Activated T-cell treated with anti-CD3 and anti-CD28 coated beads for 4 hours (primary cell): Measurements from ENCODE around the gene NDNF.

Experiments used
- DNase-seq: peaks from one replicate; pipeline ENCODE4 v3.0.0-alpha.2; 2020

Gene NDNF

DNA sequence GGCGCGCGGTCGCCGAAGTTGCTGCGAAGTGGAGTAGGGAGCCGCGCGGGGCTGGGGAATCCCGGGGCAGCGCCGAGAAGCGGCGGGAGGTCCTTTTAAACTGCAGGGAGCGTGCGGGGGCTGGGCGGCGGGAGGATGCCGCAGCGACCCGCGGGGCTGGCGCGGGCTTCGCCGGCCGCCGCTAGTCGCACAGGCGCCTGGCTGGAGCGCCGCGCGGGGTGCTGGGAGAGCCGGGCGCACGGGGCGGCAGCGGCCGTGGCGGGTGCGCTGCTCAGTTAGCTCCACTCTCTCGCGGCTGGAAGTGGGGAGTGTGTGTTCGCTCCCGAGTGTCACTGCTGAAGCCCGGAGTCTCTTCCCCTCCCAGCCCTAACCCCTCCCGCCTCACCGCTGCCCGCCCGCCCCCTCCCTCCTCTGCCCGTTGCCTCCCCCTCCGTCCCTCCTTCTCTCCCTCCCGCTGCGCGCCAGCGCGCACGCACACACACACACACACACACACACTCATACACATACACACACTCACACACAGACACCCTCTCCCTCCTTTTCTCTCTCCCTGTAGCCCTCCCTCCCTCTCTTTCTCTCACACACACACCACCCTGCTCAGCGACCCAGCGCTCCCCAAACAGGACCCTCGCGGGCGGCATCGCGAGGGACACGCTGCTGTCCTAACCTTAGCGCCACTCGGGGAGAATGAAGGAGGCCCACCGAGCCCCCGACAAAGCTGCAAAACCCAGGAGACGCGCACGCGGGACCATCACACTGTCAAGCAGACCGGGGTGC lies at the start of gene NDNF:
NDNF (minus strand) TSS at position 312 of the 780 bp plus-strand sequence. CDS start 26,698 bp downstream, outside the sequence.
- peak; percentile 23 for DNase-seq

DNA sequence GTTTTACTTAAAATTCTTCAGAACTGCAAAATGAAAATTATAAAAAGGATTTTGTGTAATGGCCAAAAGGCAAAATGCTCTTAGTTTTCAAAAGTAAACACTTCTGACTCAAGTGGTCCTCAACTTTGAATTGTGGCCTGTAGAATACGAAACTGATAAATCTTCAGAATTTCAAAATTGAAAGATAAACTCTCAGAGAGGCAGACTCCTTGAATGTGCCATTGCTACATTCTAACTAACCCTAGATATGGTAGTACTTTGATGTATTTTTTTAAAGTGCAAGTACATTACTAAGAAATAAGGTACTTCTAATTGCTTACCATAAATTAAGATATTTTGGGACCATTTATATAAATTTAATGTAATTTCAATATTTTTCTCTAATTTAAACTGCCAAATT lies 47.4 kb upstream of the NDNF start:
- no peak for DNase-seq

GRCh38 chr4:121118344-121118743 lies 46.0 kb upstream of the NDNF start:
- no peak for DNase-seq

DNA sequence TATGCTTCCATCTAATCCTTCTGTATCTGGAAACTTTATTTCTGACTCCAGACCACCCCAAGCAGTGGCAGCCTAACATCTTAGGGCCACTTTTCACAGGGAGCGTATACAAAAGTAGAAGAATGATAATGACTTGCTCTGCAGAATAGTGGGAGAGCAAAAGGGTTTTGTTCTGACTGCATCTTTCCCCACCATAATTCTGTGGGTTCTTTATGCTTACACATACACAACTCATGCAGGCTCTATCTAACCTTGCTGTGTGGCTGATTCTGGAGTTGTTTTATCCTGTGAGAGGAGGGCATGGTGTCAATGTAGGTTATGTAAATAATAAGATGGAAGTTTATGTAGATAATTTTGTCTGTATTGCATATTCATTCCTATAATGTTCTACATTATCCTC lies 42.4 kb upstream of the NDNF start:
- DNase-seq = no peak

- DNase-seq = no peak
These were observed 40.2 kb upstream of the NDNF start for GRCh38 chr4:121112530-121112929.

- no peak for DNase-seq
These were observed 36.2 kb upstream of the NDNF start for GRCh38 chr4:121108557-121108956.

- DNase-seq = no peak
These were observed 35.2 kb upstream of the NDNF start for GRCh38 chr4:121107507-121107906.

GRCh38 chr4:121100093-121100775 lies 27.9 kb upstream of the NDNF start:
- DNase-seq = no peak

DNA sequence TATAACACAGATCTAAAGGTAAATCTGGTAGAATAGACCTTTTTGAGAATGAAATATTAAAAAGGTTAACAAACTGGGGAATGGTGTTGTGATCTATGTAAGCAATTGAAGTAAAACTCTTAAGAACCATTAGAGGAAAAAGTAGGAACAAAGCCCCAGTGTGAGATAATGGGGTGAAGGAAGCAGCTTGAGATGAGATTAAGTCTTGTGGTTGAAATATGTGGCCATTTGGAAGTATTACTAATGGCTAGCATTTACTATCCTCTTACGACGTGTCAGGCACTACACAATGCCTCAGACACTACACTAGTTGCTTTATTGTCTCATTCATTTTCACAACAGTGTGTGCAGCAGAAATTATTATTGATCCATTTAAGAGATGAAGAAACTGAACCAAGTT lies 25.9 kb upstream of the NDNF start:
- DNase-seq = no peak

DNA sequence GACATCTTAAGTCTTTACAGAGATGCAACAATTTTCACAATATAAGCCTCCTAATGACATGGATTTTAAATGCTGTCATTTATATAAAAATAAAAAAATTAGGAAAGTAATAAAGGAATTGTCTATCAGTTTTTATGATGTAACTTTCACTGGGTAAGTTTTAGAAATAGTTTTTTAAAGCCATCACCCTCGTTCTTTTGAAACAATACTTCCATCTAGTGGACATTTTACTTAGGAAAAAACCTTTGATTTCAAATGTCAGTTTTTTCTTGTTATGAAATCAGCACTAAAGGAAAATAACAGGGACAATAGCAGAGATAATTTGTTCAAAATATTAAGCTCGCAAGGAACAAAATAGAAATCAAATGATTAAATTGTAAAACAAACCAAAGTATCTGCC lies 24.3 kb upstream of the NDNF start:
- DNase-seq = no peak

- no peak for DNase-seq
These were observed 23.9 kb upstream of the NDNF start for GRCh38 chr4:121096191-121096590.

GRCh38 chr4:121094297-121094966 lies 22.1 kb upstream of the NDNF start:
- DNase-seq = no peak

- no peak for DNase-seq
These were observed 20.9 kb upstream of the NDNF start for GRCh38 chr4:121093261-121093660.

DNA sequence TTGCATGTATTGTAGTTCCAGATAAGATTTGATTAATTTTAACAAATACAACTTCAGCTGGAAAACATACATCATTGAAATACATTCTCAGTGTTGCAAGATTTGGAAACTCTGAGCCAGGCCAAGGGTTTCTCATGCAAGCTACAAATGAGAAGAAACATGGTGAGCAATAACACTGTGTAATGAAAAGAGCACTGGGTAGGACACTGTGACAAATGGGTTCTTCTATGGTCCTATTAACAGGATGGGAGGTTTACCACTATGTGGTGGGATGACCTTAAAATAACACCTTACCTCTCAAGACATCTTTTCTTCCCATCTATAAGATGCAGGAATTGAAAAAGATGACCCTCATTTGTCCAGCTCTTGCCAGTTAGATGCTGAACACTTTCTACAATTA lies 19.6 kb upstream of the NDNF start:
- DNase-seq = no peak

- no peak for DNase-seq
These were observed 16.5 kb upstream of the NDNF start for GRCh38 chr4:121088867-121089266.

GRCh38 chr4:121079376-121079775 lies 7.0 kb upstream of the NDNF start:
- no peak for DNase-seq

DNA sequence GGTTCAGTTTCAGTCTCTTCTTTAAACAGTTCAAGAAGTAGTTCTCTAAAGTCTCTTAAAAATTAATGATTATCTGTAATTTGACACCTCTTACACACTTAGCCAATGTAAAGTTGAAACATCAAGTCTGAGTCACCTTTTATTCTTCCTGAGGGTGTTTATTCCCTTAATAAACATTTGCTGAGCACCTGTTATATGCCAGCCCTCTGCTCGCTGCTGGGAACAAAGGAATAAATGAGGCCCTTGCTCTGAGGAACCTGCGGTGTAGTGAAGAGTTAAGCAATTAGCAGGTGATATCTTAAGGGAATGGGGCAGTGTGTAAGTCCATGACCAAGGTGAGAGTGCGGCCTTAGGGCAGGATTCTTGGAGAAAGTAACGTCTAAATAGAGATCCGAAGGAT lies 5.2 kb upstream of the NDNF start:
- DNase-seq = no peak

- no peak for DNase-seq
These were observed 4.1 kb upstream of the NDNF start for GRCh38 chr4:121076416-121076815.

DNA sequence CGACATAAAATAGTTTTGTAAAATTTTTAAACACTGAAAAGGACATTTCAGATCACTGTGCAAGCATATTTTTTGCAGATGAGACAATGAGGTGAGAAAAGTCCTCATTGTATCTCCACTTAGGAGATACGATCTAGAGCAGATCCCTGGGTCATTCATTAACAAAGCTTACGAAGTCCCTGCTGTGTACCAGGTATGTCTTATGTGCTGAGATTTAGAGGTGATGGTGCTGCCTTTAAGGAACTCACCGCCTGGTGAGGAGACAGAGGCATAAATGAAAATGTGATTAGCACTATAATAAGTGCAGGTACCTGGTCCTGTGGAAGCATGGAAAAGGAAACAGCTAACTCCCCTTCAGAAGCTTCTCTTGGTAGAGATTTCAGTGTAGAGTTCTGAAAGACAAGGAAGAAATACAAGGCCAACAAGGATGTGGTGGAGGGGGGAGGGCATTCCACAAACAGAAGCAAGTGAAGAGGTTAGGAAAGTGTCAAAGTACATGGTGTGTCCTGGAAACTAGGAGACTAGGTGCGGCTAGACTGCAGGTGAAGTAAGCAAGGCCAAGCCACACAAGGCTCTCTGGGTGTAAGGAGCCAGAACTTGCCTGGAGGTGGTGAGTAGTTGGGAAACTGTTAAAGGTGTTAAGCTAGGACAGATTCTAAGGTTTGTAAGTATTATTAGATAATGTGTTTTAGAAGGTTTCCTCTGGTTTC lies 1.5 kb upstream of the NDNF start:
- no peak for DNase-seq

DNA sequence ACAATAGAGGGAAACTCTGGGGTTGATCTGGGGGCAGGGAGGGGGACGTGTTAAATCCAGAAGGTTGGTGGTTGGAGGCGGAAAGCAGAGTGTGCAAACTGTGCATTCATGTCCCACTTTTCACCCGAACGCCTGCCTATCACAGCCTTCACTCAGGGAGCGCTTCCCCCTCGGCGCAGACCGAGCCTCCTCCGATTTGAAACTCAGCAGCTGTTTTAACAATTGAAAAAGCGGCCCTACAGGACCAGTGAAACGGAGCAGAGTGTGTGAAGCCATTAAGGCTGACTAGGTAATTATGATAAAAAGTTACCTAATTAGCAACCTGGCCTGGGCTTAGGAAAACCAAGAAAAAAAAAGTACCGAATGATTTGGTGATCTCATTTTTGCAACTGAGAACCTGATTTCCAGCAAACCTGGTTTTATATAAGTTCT lies 685 bp upstream of the NDNF start:
- no peak for DNase-seq

- no peak for DNase-seq
These were observed 603 bp downstream of the NDNF start for GRCh38 chr4:121071640-121072223.

GRCh38 chr4:121070696-121071639 lies 1.4 kb downstream of the NDNF start:
- DNase-seq = no peak
